Ovary (tissue), 9 donors: Measurements from ENCODE around the gene KRT10. TPM values are rescaled to one million over a fixed set of nuclear protein-coding genes. Genes with fewer than 3 reads are reported as not detected.

ENCODE experiments used
- polyA plus RNA-seq, 2 donors: library from polyadenylated mRNA; stranded (reverse); fragments of 200-250 nt in 1 of 2; fragments of 350-450 nt in 1 of 2; fragmentation: Illumina TruSeq in 1 of 2; extraction: RNeasy Lipid Tissue Mini Kit (QIAGEN cat#74804) in 1 of 2; gene quantifications; one replicate each; pipeline ENCODE4 v1.2.3, GENCODE V29; 2013 to 2014
- total RNA-seq, 7 donors: library from RNA; depleted of rRNA in 2 of 7; stranded (reverse); fragments of >200 nt in 2 of 7; fragmentation: NEBNext Ultra II Directional in 3 of 7; extraction: Animal tissue kit (Norgen Biotek cat#: 25700) in 3 of 7; gene quantifications; one replicate each; pipeline versions ENCODE4 v1.1.0 to v1.2.4, GENCODE V29; 2016 to 2023
- donor health status: DM: no; HTN: no; CAD: no; lungs with moderate emphysema.
- donor health status: DM: no; HTN: no; CAD: no.
- donor health status: Bipolar disorder and iron deficiency.
- donor health status: DM: yes; HTN: yes; CAD: no.
- donor health status: DM: no; HTN: no; CAD: no.
- donor health status: DM: yes; HTN: yes; CAD: no.

KRT10 gene
- total and polyA plus RNA-seq, 9 donors = 10.4 to 57.3 (median 35.2) TPM

Other genes with a start within 250 kb of the KRT10 start
- gene SMARCE1, start 174.8 kb downstream of the KRT10 start, total RNA-seq = 100 to 1,000 TPM in 5 of 7 donors, 10 to 100 TPM in 2; 80.2 to 129 (median 112) TPM
- 100 to 1,000 TPM; 109 to 158 TPM for gene SMARCE1, start 174.8 kb downstream of the KRT10 start, polyA plus RNA-seq
- gene KRT222, start 157.4 kb downstream of the KRT10 start, total RNA-seq = under 1 TPM in 4 of 7 donors, not detected in 3; 0.20 to 0.57 (median 0.39) TPM
- gene KRT222, start 157.4 kb downstream of the KRT10 start, polyA plus RNA-seq = 1 to 10 TPM in 1 of 2 donors, under 1 TPM in 1; 0.10 to 1.6 TPM
- gene KRT24, start 118.9 kb downstream of the KRT10 start, total RNA-seq = not detected
- not detected for gene KRT24, start 118.9 kb downstream of the KRT10 start, polyA plus RNA-seq
- not detected for gene KRT25, start 67.3 kb downstream of the KRT10 start, total RNA-seq
- gene KRT25, start 67.3 kb downstream of the KRT10 start, polyA plus RNA-seq = not detected
- not detected for gene KRT26, start 50.4 kb downstream of the KRT10 start, total RNA-seq
- gene KRT26, start 50.4 kb downstream of the KRT10 start, polyA plus RNA-seq = not detected
- gene KRT27, start 40.1 kb downstream of the KRT10 start, total RNA-seq = not detected
- not detected for gene KRT27, start 40.1 kb downstream of the KRT10 start, polyA plus RNA-seq
- gene KRT28, start 22.7 kb downstream of the KRT10 start, total RNA-seq = not detected
- not detected for gene KRT28, start 22.7 kb downstream of the KRT10 start, polyA plus RNA-seq
- gene KRT12, start 44.6 kb upstream of the KRT10 start, total RNA-seq = not detected
- not detected for gene KRT12, start 44.6 kb upstream of the KRT10 start, polyA plus RNA-seq
- 1 to 10 TPM in 1 of 7 donors, under 1 TPM in 2, not detected in 4; 0.27 to 4.2 (median 0.77) TPM for gene KRT20, start 62.6 kb upstream of the KRT10 start, total RNA-seq
- gene KRT20, start 62.6 kb upstream of the KRT10 start, polyA plus RNA-seq = under 1 TPM in 1 of 2 donors, not detected in 1; 0.05 TPM
- gene KRT23, start 115.0 kb upstream of the KRT10 start, total RNA-seq = 1 to 10 TPM in 3 of 7 donors, under 1 TPM in 2, not detected in 2; 0.22 to 5.0 (median 1.3) TPM
- gene KRT23, start 115.0 kb upstream of the KRT10 start, polyA plus RNA-seq = under 1 TPM; 0.05 to 0.53 TPM
- gene KRT39, start 144.3 kb upstream of the KRT10 start, total RNA-seq = under 1 TPM in 1 of 7 donors, not detected in 6; 0.69 TPM
- gene KRT39, start 144.3 kb upstream of the KRT10 start, polyA plus RNA-seq = not detected
- not detected for gene KRT40, start 161.7 kb upstream of the KRT10 start, total RNA-seq
- not detected for gene KRT40, start 161.7 kb upstream of the KRT10 start, polyA plus RNA-seq
- gene KRTAP3-3, start 171.6 kb upstream of the KRT10 start, total RNA-seq = not detected
- gene KRTAP3-3, start 171.6 kb upstream of the KRT10 start, polyA plus RNA-seq = not detected
- not detected for gene KRTAP3-2, start 177.3 kb upstream of the KRT10 start, total RNA-seq
- not detected for gene KRTAP3-2, start 177.3 kb upstream of the KRT10 start, polyA plus RNA-seq
- not detected for gene KRTAP3-1, start 186.5 kb upstream of the KRT10 start, total RNA-seq
- gene KRTAP3-1, start 186.5 kb upstream of the KRT10 start, polyA plus RNA-seq = not detected
- not detected for gene KRTAP1-5, start 204.6 kb upstream of the KRT10 start, total RNA-seq
- under 1 TPM in 1 of 2 donors, not detected in 1; 0.06 TPM for gene KRTAP1-5, start 204.6 kb upstream of the KRT10 start, polyA plus RNA-seq
- not detected for gene KRTAP1-4, start 207.6 kb upstream of the KRT10 start, total RNA-seq
- gene KRTAP1-4, start 207.6 kb upstream of the KRT10 start, polyA plus RNA-seq = not detected
- not detected for gene KRTAP1-3, start 212.3 kb upstream of the KRT10 start, total RNA-seq
- not detected for gene KRTAP1-3, start 212.3 kb upstream of the KRT10 start, polyA plus RNA-seq
- gene KRTAP1-1, start 218.8 kb upstream of the KRT10 start, total RNA-seq = not detected
- gene KRTAP1-1, start 218.8 kb upstream of the KRT10 start, polyA plus RNA-seq = not detected
- not detected for gene KRTAP2-1, start 224.7 kb upstream of the KRT10 start, total RNA-seq
- not detected for gene KRTAP2-1, start 224.7 kb upstream of the KRT10 start, polyA plus RNA-seq
- gene KRTAP2-2, start 232.6 kb upstream of the KRT10 start, total RNA-seq = not detected
- gene KRTAP2-2, start 232.6 kb upstream of the KRT10 start, polyA plus RNA-seq = not detected
- gene KRTAP2-3, start 237.5 kb upstream of the KRT10 start, total RNA-seq = not detected
- gene KRTAP2-3, start 237.5 kb upstream of the KRT10 start, polyA plus RNA-seq = not detected
- not detected for gene KRTAP2-4, start 243.3 kb upstream of the KRT10 start, total RNA-seq
- gene KRTAP2-4, start 243.3 kb upstream of the KRT10 start, polyA plus RNA-seq = not detected